ENCODE measurements around the gene SLAIN2.
"Not testable (repeated sequence)": the region's sequence is repeated elsewhere in the genome, so short reads cannot be mapped to it uniquely, and the experiment has no call there.

Gene SLAIN2

GRCh38 chr4:48450740-48451139, 109.4 kb downstream of the SLAIN2 start:
- H3K9me3 ChIP-seq: no peaks in the 10 kb centered on the region
- no peak overlapping the region for H3K4me3 ChIP-seq (ENCODE audit: low read depth in 1 of 2, low read length in 1 of 2)
- no peak for TF ChIP-seq CTCF (IDR thresholded peaks at IDR 0.05)
- H3K36me3 ChIP-seq: no peaks in the 10 kb centered on the region
- no peaks in the 10 kb centered on the region for H3K27me3 ChIP-seq
- H3K27ac ChIP-seq: no peak overlapping the region
- no peaks in the 10 kb centered on the region for H3K4me1 ChIP-seq (ENCODE audit: control insufficient read depth in 1 of 2, insufficient read depth in 1 of 2, low read depth in 1 of 2, low read length in 1 of 2)

GRCh38 chr4:48451656-48452055, 110.3 kb downstream of the SLAIN2 start:
- H3K9me3 ChIP-seq; H3K27ac ChIP-seq; H3K4me3 ChIP-seq (ENCODE audit: low read depth in 1 of 2, low read length in 1 of 2); H3K27me3 ChIP-seq; H3K4me1 ChIP-seq (ENCODE audit: control insufficient read depth in 1 of 2, insufficient read depth in 1 of 2, low read depth in 1 of 2, low read length in 1 of 2); H3K36me3 ChIP-seq: not testable (repeated sequence)

- Histone ChIP-seq H3K4me3 (ENCODE audit: low read depth in 1 of 2, low read length in 1 of 2) (no peak overlapping the region), H3K4me1 (ENCODE audit: control insufficient read depth in 1 of 2, insufficient read depth in 1 of 2, low read depth in 1 of 2, low read length in 1 of 2) (no peaks in the 10 kb centered on the region), H3K36me3 (no peaks in the 10 kb centered on the region), H3K27ac (no peak overlapping the region), H3K9me3 (no peaks in the 10 kb centered on the region), H3K27me3 (no peaks in the 10 kb centered on the region)
- TF ChIP-seq CTCF (IDR thresholded peaks at IDR 0.05): no peak
Observed at GRCh38 chr4:48454591-48454990, 113.3 kb downstream of the SLAIN2 start.

GRCh38 chr4:48461000-48461399, 119.7 kb downstream of the SLAIN2 start:
- no peaks in the 10 kb centered on the region for H3K9me3 ChIP-seq
- no peaks in the 10 kb centered on the region for H3K27me3 ChIP-seq
- H3K27ac ChIP-seq: no peak overlapping the region
- H3K36me3 ChIP-seq: no peaks in the 10 kb centered on the region
- no peak overlapping the region for H3K4me3 ChIP-seq (ENCODE audit: low read depth in 1 of 2, low read length in 1 of 2)
- no peaks in the 10 kb centered on the region for H3K4me1 ChIP-seq (ENCODE audit: control insufficient read depth in 1 of 2, insufficient read depth in 1 of 2, low read depth in 1 of 2, low read length in 1 of 2)
- no peak for TF ChIP-seq CTCF (IDR thresholded peaks at IDR 0.05)

- no peaks in the 10 kb centered on the region for H3K27me3 ChIP-seq
- no peak overlapping the region for H3K27ac ChIP-seq
- no peak overlapping the region for H3K4me3 ChIP-seq (ENCODE audit: low read depth in 1 of 2, low read length in 1 of 2)
- no peaks in the 10 kb centered on the region for H3K9me3 ChIP-seq
- H3K4me1 ChIP-seq (ENCODE audit: control insufficient read depth in 1 of 2, insufficient read depth in 1 of 2, low read depth in 1 of 2, low read length in 1 of 2): no peaks in the 10 kb centered on the region
- no peak for TF ChIP-seq CTCF (IDR thresholded peaks at IDR 0.05)
- H3K36me3 ChIP-seq: no peaks in the 10 kb centered on the region
Observed at GRCh38 chr4:48462363-48462762, 121.0 kb downstream of the SLAIN2 start.

- H3K4me3 ChIP-seq (ENCODE audit: low read depth in 1 of 2, low read length in 1 of 2): no peak overlapping the region
- no peaks in the 10 kb centered on the region for H3K36me3 ChIP-seq
Observed at GRCh38 chr4:48467442-48467841, 126.1 kb downstream of the SLAIN2 start.

More at GRCh38 chr4:48467442-48467841, 126.1 kb downstream of the SLAIN2 start:
- TF ChIP-seq CTCF (IDR thresholded peaks at IDR 0.05): no peak
- no peak overlapping the region for H3K27ac ChIP-seq
- no peaks in the 10 kb centered on the region for H3K4me1 ChIP-seq (ENCODE audit: control insufficient read depth in 1 of 2, insufficient read depth in 1 of 2, low read depth in 1 of 2, low read length in 1 of 2)
- no peaks in the 10 kb centered on the region for H3K9me3 ChIP-seq
- peaks cover 8% of the 10 kb centered on the region for H3K27me3 ChIP-seq

All from neutrophil (primary cell).